DMS 273 (cell line): ENCODE data around the gene ABCC1.
"Not testable (repeated sequence)": the region's sequence is repeated elsewhere in the genome, so short reads cannot be mapped to it uniquely, and the experiment has no call there.

ENCODE experiments used
- DNase-seq: peaks from one replicate; lab custom pipeline; 2025; ENCODE audit not compliant: unreplicated experiment; lab: John Stamatoyannopoulos, UW

ABCC1 gene

DNA sequence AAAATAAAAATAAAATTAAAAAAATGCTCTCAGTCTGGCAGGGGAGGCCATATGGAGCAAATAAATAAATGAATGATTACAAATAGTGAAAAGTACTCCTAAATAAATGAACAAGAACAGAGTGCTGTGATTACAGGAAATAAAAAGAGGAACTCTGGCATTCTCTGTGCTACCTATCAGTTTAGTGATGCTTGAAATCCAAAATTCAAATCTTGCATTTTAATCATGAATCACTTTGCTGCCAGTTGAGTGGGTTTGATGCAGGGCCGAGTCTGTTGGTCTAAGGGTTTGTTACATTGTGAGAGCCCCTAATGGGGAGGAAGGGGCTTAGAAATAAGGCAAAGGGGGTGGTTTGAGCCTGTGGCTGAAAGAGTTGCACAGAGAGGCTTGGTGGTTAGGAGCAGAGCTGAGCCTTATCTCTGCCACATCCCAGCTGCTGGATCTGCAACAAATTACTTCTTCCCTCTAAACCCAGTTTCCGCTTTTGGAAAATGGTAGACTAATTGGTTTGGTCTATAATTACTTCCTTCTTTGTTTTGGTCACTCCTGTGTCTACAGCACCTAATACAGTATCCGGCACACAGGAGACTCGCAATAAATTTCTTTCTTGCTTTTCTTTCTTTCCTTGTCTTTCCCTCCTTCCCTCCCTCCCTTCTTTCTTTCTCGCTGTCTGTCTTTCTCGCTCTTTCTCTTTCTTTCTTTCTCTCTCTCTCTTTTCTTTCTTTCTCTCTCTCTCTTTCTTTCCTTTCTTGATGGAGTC is 6.3 kb upstream of the ABCC1 start:
- no peak for DNase-seq

DNA sequence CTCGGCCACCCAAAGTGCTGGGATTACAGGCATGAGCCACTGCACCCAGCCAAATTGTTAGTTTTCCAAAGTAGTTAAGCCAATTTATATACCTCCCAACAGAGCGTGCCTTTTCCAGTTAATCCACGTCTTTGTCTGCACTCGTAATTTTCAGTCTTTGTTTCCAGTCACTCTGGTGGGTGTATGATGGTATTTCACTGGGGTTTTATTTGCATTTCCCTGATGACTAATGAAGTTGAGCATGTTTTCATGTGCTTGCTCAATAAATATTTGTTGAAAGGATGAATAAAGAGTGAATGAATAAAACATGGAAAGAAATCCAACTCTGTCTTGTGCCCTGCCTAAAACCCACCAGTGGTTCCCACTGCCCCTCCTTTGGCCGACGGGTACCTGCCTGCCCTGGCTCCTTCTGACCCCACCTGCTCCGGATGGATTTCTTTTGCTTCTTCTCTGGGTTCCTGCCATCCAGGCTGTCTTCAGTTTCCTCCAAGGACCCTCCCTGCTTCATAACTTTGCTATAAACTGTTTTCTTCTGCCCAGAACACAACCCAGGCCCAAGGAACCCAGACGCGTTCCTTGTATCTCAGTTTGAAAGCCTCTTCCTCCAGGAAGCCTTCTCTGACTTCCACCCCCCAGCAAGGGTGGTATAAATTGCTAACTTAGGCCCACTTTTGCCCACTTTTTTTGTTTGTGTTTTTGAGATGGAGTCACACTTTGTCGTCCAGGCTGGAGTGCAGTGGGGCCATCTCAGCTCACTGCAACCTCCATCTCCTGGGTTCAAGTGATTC is 3.0 kb upstream of the ABCC1 start:
- no peak for DNase-seq

DNA sequence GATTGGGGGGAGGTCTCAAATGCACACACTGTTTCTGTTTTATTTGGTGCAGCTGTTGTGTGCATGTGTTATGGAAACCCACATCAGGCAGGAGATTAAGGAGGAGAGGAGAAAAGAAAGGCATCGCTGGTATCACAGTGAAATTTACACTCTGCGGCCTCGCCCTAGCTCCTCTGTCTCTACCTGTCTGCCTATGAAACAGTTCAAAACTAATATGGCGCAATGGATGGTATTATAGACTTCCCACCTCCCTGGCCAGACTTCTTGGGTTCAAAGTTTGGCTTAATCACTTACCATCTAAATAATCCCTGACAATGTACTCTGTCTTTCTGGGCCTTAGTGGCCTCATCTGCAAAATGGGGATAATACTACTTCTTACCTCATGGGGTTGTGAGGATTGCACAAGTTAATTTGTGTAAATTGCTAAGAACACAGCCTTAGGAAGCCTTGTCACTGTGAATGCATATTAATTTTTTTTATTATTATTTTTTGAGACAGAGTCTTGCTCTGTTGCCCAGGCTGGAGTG is 1.4 kb upstream of the ABCC1 start:
- DNase-seq, result no peak

DNA sequence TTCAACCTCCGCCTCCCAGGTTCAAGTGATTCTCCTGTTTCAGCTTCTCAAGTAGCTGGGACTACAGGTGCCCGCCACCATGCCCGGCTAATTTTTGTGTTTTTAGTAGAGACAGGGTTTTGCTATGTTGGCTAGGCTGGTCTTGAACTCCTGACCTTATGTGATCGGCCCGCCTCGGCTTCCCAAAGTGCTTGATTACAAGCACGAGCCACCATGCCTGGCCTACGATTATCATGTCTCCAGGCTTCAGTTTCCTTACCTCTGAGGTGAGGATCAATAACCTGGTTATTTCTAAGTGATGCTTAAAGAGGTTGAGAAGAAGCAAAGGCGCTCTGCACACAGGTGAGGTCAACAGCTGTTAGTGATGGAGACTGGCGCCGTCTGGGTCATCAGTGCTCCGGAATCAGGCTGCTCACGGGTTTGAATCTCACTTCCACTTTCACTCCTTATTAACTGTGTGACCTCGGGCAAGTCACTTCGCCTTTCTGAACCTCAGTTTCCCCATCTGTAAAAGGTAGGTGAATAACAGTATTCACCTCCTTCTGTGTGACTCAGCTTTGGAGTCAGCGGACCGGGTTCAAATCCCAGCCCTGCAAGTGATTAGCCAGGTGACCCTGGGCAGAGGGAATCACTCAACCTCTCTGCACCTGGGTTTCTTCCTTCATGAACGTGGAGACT is 745 bp upstream of the ABCC1 start:
- DNase-seq, result no peak

DNA sequence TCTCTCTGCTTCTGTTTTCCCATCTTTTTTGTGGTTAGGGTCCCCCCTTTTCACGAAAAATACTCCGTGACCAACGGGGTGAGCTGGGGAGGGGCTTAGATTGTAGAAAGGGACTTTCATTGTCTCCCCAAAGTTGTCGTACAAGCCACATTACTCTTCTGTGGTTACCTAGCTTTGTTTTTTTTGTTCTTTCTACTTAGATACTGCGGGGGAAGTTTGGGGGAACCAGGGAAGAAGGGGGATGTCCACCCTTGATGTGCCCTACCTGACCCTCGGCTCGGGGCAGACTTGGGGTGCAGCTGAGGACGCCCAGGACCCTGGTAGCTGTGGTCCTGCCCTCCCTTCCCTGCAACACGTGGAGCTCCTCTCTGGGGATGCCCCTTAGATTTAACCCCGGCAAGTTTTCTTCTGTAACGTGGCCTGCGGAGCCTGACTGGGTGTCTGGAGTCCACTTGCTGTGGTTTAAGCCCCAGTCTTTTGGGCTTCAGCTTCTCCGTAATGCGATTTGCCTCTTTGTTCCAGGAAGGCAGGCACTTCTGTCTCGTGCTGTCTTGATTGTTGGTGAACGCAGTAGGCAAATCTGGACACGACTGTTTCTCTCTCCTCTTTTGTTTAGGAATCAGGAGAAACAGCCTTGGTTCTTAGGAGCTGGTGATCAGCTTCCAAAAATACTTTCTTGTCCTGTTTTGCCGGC is 892 bp downstream of the ABCC1 start:
- DNase-seq, result peak; percentile 60

DNA sequence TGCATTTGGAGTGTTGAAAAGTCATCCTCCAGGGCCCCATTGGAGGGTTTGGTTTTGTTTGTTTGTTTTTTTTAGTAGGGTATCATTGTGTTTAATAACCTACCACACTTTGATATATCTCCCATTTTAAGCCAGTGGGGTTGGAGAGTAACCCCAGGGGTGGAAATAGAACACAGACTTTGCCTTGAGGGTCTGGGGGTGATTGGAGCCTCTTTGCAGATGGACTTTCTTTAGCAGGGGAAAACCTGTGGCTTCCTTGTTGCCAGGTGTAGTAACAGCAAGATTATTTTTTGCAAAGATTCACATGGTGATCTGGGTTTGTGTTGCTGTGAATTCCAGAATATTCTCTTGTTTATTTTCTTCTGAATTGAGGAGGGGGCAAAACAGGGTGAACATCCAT is 1.5 kb downstream of the ABCC1 start:
- DNase-seq, result no peak

DNA sequence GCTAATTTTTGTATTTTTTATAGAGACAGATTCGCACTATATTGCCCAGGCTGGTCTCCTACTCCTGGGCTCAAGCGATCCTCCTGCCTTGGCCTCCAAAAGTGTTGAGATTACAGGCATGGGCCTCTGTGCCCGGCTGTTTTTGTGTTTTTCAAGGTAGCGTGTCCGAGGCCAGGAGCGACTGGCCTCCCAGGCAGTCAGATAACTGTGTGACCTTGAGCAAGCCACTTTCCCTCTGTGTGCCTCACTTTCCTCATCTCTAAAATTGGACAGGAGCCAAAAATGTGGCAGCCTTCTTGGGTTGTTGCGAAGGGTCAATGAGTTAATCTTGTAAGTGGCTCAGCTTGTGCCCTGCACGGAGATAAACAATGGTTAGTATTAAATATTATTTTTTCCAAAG is 2.4 kb downstream of the ABCC1 start:
- DNase-seq, result no peak

DNA sequence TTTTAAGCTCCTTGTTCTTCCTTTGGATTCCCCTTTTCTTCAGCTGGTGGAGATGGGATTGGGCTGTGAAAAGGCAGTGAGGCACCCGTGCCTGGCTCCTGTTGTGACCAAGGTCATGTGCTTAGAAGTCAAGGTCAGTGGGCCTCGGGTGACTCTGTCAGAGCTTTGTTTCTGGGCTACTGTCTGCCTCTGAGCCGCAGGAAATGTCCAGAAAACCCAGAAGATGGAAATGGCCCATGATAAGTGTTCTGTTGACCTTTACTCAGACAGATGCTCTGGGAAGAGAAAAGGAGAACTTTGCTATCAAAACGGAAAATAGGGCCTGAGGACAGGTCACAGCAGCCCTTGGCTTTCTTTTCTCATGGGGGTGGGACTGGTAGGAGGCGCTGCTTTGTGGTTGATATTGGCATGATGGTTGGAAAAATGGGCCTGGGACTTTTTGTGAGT is 2.9 kb downstream of the ABCC1 start:
- no peak for DNase-seq

DNA sequence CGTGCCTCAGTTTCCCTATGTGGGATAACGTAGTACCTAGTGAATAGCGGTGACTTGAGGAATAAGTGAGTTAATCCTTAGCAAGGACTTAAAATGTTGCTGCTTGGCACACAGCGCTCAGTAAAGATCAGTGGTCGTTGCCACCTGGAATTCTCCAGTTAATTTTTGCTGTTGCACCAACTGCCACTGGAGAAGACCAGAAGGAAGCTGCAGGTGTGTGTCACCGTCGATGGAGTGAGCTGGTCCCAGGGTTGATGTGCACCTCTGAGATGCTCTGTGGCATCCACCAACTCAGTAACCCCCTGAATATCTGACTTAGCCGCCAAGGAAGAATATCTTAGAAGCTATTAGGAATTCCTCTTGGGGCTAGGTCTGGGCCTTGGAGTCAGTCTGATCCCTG is 4.1 kb downstream of the ABCC1 start:
- DNase-seq, result no peak

DNA sequence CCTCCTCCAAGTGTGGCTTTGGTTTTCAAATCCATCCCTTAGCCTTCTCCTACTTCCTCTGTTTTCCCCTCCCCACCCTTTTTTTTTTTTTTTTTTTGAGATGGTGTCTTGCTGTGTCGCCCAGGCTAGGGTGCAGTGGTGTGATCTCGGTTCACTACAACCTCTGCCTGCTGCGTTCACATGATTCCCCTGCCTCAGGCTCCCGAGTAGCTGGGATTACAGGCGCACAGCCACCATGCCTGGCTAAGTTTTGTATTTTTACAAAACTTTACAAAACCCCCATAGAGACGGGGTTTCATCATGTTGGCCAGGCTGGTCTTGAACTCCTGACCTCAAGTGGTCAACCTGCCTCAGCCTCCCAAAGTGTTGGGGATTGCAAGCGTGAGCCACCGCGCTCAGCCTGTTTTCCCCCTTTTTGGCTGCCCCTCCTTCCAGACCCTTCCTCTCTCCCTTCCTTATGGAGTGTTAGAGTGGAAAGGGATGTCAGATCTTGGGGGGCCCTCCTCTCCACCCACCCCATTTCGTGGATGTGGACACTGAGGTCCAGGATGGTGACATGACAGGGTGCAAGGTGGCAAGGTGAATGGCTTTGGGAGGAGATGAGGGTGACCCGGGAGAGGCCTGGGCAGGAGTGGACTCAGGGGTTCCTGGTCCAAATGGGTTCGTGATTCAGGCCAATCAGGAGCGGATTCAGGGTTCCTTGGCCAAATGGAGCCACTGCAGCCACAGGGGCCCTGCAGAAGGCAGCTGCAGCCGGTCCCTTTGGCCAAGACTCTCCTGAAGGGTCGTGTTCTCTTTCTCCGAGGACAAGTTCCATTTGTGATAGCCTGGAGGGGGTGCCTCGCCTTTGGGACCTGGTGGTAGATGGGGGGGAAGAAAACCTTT is 4.8 kb downstream of the ABCC1 start:
- no peak for DNase-seq

DNA sequence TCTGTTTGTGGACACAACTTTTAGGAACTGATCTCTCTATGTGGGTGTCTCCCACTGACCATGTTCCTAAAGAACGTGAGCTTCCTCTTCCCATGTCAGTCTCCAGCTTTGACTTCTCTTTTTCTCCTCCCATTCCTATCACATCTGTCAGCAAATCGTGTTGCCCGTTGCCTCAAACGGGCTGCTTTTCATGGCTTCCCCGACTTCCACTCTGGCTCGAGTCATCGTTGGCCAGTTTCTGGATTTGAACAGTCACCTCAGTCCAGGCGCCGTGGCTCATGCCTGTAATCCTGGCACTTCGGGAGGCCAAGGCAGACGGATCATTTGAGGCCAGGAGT is 5.4 kb downstream of the ABCC1 start:
- no peak for DNase-seq

DNA sequence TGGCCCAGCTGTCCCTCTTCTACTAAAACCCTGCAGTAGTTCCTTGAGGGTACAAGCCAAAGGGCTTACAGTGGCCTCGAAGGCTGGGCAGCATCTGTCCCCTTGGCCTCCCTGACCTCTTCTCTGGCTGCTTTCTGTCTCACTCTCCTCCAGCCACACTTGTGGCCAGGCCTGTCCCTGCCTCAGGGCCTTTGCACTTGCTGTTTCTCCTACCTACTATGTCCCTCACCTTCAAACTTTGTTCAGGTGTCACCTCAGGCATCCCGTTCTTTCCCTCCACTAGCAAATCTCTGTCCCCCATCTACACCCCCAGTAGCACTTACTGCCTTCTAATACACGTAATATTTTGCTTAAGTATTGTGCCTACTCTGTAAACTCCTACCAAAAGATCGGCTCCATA is 6.0 kb downstream of the ABCC1 start:
- no peak for DNase-seq

DNA sequence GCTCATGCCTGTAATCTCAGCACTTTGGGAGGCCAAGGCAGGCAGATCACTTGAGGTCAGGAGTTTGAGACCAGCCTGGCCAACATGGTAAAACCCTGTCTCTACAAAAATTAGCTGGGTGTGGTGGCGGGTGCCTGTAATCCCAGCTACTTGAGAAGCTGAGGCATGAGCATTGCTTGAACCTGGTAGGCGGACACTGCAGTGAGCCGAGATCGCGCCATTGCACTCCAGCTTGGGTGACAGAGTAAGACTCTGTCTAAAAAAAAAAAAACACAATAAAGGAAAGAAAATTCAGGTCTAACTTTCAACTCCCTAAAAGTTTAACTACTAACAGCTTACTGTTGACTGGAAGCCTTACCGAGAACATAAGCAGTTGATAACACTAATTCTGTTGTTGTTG is 6.7 kb downstream of the ABCC1 start:
- DNase-seq, result not testable (repeated sequence)

DNA sequence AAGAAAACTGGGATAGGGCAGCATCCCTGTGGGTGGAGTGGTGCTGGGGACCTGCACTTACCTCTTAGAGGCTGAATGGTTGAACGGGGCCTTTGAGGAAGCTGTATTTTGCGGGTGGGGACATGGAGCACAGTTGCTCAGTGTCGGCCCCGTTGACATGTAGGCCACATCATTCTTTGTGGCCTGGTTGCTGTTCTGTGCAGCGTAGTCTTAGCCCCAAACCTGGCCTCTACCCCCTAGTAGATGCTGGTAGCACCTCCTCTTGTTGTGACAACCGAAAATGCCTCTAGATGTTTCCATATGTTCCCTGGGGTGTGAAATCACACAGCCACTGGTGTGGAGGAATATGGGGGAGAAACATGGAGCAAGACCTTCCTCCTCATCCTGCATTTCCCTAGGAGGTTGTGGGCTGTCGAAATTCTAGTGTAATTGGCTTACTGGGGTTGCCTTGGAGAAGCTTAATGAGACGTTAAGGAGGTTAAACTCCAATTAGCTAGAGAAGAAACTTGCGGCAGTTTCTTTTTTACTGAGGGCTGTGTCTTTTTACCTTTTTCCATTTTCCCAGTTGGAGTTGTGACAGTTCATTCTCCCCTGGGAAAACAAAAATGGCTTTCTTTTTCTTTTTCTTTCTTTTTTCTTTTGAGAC is 9.4 kb downstream of the ABCC1 start:
- no peak for DNase-seq

DNA sequence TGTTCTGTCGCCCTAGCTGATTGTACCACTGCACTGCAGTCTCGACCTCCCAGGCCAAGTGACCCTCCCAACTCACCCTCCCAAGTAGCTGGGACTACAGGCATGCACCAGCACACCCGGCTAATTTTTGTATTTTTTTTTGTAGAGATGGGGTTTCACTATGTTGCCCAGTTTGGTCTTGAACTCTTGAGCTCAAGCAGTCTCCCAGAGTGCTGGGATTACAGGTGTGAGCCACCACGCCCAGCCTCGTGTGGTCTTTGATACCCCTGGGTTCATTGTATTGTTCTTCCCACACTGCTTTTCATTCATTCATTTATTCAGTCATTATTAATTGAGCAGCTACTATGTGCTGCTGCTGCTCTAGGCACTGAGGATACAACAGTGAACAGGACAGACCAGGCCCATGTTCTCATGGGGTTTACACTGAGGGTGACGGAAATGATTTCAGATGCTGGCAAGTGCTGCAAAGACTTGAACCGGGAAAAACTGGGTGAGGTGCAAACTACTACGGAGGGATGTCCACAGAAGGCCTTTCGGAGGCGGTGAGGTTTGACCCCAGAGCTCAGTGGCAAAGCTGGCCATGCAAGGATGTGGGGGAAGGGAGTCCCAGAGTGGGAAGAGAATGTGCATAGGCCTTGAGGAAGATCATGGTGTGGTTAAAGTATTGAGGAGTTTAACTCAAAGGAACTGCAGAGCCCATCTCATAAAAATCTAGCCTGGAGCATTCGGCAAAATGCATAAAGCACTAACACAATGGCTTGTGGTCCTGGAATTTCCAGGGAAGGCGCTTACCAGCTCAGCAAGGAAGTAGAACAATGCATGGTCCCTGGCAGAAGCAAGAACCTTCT is 10.9 kb downstream of the ABCC1 start:
- no peak for DNase-seq

DNA sequence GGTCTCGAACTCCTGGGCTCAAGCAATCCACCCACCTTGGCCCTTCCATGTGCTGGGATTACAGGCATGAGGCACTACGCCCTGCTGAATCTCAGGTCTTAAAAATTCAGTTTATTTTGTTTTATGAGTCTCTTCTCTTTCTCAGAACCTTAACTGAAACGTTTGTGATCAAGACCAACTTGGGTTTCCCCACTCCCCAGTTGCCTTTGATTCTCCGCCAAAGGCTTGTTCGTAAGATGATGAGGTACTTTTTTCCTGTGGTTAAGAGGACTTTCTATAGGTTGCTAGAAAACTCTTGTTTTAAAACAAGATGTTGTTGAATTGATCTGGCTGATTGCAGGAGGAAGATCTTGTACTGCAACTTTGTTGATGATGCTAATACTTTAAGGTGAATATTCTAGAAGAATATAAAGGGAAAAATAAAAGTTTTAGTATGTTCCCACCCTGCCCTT is 11.7 kb downstream of the ABCC1 start:
- no peak for DNase-seq

DNA sequence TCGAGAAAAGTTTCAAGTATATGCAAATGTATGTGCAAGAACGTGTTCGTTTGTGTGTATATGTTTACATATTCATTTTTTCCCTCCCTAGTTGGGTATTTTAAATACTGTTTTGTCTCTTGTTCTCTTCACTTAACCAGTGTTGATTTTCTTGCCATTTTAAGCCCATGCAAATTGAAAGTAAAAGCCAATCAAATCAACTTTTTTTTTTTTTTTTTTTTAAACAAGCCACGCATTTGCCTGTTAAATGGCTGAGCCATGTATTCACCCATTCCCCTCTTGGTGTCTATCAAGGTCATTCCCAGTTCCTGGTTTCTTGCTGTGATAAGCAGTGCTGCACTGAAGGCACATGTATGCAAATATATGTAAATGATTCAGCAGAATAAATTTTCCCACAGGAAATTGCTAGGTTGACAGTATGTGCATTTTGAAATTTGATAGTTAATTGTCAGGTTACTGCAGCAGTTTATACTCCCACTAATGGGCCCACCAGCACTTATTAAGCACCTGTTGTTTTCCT is 12.2 kb downstream of the ABCC1 start:
- DNase-seq, result no peak

DNA sequence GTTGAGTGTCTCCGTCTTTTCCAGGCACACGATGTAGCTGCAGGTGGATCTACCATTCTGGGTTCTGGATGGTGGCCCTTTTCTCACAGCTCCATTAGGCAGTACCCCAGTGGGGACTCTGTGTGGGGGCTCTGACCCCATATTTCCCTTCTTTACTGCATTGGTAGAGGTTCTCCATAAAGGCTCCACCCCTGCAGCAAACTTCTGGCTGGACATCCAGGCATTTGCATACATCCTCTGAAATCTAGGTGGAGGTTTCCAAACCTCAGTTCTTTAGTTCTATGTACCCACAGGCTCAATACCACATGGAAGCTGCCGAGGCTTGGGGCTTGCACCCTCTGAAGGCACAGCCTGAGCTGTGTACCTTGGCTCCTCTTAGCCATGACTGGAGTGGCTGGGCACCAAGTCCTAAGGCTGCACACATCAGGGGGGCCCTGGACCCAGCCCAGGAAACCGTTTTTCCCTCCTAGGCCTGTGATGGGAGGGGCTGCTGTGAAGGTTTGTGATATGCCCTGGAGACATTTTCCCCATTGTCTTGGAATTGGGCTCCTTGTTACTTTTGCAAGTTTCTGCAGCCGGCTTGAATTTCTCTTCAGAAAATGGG is 14.0 kb downstream of the ABCC1 start:
- DNase-seq, result no peak
